ENCODE measurements around the gene SLC9C2.

DNA sequence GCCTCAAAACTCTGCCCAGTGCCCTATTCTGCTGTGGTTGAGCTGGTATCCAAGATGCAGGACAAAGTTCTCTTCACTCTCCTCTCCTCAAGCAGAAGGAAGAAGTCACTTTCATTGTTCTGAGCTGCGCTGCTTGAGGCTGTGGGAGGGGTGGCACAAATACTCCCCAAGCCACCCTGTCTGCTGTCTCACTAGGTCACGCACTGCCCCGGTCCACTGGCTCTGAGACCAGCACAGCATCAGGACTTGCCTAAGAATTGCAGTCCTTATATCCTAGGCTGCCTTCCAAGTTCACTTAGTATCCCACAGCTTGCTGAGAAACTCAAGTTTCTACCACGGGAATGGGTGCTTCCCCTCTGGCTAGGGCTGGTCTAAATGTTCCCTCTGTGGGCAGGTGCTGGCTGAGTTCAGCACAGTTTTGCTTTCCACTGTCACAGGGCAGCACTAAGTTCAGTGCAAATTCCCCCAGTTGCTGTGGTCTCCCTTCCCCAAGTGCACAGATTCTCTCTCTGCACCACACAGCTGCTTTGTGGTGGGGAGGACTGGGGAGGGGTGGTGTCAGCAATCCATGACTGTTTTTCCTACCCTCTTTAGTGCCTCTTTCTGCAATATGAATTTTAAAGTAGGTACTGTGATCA, 32.4 kb downstream of the SLC9C2 start:
- no peak for TF ChIP-seq POLR2A (IDR thresholded peaks at IDR 0.05)
- no peak for TF ChIP-seq CTCF (IDR thresholded peaks at IDR 0.05)
